Stomach (tissue), 4 donors: Measurements from ENCODE around the gene ATL1.
"Not testable (repeated sequence)": the region's sequence is repeated elsewhere in the genome, so short reads cannot be mapped to it uniquely, and the experiment has no call there.

Experiments used
- CTCF ChIP-seq, 7 experiments: fragments of 450-650 bp in 4 of 7; fragments of 200-600 bp in 3 of 7; sonication (generic) in 3 of 7; IDR thresholded peaks; one replicate each; pipeline ENCODE4 v1.5.1; 2016 to 2019; ENCODE audit warnings: antibody characterized with exemption in 7 of 7, control low read depth in 2 of 7, mild to moderate bottlenecking in 1 of 7
- POLR2AphosphoS5 ChIP-seq, 3 donors: sonication (generic); formaldehyde crosslinking; IDR thresholded peaks; one replicate each; pipeline ENCODE4 v1.6.1; 2016; ENCODE audit warnings: antibody characterized with exemption in 3 of 3

GRCh38 chr14:50665300-50665699 is 105.4 kb downstream of the ATL1 start:
- TF ChIP-seq POLR2AphosphoS5, CTCF (IDR thresholded peaks at IDR 0.05): not testable (repeated sequence)
